Choroid plexus epithelial cell (primary cell): ENCODE measurements around the gene SPEG.
A peak's percentile ranks its signal among the peaks of the same experiment; 100 is the strongest.
"Not testable (repeated sequence)": the region's sequence is repeated elsewhere in the genome, so short reads cannot be mapped to it uniquely, and the experiment has no call there.

Experiments used
- DNase-seq: peaks from one replicate; pipeline ENCODE4 v3.0.0-alpha.2; 2010; ENCODE audit warnings: low read depth
- H3K4me3 ChIP-seq: 2 replicates; pipeline ENCODE4 v1.5.1; 2011; ENCODE audit warnings: low read depth, mild to moderate bottlenecking, control low read depth, low read length, moderate library complexity
- TF ChIP-seq, protein P1 (sequence below): conservative IDR thresholded peaks from 2 replicates; pipeline ENCODE4 v1.5.1; 2011; ENCODE audit warnings: low read depth, mild to moderate bottlenecking, control low read depth, inconsistent platforms, low read length, moderate library complexity

Gene SPEG

DNA sequence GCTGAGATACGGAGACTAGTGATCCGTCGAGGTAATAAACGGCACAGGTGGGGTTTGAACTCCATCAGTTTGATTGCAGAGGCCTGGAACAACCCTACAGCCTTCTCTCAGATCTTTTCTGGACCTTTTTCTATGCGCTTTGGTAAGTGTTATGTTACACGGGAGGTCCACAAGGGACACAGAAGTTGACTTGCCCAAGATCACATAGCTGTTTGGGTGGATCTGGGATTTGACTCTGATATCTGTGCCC lies 45.8 kb upstream of the SPEG start:
- TF ChIP-seq, protein P1, sequence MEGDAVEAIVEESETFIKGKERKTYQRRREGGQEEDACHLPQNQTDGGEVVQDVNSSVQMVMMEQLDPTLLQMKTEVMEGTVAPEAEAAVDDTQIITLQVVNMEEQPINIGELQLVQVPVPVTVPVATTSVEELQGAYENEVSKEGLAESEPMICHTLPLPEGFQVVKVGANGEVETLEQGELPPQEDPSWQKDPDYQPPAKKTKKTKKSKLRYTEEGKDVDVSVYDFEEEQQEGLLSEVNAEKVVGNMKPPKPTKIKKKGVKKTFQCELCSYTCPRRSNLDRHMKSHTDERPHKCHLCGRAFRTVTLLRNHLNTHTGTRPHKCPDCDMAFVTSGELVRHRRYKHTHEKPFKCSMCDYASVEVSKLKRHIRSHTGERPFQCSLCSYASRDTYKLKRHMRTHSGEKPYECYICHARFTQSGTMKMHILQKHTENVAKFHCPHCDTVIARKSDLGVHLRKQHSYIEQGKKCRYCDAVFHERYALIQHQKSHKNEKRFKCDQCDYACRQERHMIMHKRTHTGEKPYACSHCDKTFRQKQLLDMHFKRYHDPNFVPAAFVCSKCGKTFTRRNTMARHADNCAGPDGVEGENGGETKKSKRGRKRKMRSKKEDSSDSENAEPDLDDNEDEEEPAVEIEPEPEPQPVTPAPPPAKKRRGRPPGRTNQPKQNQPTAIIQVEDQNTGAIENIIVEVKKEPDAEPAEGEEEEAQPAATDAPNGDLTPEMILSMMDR, result no peak
- no peak for DNase-seq
- peak overlapping the region; percentile 53 for H3K4me3 ChIP-seq

DNA sequence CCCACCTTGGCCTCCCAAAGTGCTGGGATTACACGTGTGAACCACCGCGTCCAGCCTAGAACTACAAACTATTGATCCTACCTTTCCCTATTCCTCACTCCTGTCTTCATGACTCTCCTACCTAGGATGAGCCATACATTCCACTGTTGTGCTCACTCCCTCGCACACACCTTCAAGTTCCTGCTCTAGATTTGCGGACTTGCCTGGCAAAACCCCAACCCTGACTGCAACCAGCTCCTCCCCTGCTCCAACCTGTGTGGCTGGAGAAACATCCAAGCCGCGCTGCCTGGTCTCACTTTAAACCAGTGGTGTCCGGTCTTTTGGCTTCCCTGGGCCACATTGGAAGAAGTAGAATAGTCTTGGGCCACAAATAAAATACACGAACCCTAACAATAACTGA lies 41.9 kb upstream of the SPEG start:
- no peak for DNase-seq
- TF ChIP-seq, protein P1, result no peak

DNA sequence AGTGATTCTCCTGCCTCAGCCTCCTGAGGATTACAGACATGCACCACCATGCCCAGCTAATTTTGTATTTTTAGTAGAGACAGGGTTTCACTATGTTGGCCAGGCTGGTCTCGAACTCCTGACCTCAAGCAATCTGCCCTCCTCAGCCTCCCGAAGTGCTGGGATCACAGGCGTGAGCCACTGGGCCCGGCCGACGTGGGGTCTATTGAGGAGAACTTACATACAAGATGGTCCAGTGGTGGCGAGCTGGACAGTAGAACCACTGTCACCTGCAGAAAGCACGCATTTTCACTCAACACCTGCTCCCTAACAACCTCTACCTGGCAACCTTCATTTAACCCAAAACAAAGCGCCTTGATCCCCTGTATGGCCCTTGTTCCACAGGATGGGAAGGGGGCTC lies 39.6 kb upstream of the SPEG start:
- not testable (repeated sequence) for H3K4me3 ChIP-seq, DNase-seq

More for the DNA sequence above, 41.9 kb upstream of the SPEG start:
- no peak overlapping the region for H3K4me3 ChIP-seq

DNA sequence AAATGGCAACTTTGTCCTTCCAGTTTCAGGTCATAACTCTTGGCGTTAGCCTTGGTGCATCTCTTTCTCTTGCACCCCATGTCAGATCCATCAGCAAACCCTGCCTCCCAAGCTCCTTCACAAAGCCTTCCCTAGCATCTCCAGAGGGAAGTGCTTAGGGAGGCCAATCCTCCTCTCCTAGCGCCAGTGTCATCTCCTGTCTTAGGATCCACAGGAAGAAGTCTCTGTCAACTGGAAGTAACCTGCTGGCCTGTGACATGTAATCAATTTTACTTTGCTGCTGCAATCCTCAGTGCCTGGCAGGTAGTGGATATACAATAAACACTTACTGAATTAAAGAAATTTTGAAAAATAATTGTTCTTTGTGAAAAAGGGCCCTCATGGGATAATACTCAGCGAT lies 39.0 kb upstream of the SPEG start:
- no peak overlapping the region for H3K4me3 ChIP-seq
- TF ChIP-seq, protein P1, result no peak
- DNase-seq, result no peak

DNA sequence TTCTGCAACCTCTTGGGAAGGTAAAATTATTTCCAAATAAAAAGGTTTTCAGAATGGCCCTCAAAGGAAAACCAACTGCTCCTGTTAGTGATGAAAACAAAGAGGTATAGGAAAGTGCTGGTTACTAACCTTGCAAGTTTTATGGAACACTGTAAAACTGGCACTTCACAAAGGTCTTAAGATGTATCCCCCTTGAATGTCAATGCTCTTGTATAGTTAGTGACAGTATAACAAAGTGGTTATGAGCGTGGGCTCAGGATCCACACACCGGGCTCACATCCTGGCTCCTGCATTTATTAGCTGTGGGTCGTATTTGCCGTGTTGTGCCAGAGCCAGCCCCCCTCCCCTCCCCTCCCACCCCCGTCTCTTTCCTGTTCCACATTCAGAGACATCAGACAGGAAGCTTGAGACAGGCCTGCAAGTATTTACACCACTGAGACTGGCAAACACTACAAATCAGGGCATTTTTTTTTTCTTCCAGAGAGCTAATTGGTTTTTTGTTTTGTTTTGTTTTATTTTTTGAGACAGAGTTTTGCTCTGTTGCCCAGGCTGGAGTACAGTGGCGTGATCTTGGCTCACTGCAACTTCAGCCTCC lies 37.7 kb upstream of the SPEG start:
- TF ChIP-seq, protein P1, result no peak
- H3K4me3 ChIP-seq, result no peak overlapping the region
- DNase-seq, result peak; percentile 13

DNA sequence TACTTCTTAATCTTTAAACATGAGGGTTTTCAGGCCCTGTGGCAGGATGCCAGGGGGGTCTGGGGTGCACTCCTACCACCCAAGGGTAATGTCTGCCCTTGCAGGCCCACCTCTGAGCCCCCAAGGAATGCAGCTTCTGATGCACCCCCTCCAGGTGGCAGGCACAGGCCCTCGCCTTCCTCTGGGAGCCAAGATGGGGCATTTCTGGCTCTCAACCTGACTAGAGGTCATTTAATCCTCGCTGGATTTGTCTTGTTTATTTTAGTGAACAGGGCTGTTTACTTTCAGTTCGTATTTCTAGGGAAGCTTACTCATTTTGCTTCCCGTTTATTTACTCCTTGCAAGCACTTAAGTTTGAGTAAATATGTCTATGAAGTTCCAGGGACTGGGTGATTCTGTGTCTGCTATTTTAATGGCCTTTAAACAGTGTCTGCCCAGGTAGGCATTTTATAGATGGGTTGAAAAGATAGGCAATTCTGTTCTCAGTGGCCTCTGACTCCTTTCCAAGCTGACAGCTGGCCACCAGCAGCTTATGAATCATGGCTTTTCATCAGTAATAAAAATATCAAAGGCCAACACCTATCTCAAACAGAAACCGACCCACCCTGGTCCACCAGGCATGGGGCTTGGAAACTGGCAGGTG lies 35.8 kb upstream of the SPEG start:
- no peak overlapping the region for H3K4me3 ChIP-seq
- TF ChIP-seq, protein P1, result no peak
- peak; percentile 13 for DNase-seq

DNA sequence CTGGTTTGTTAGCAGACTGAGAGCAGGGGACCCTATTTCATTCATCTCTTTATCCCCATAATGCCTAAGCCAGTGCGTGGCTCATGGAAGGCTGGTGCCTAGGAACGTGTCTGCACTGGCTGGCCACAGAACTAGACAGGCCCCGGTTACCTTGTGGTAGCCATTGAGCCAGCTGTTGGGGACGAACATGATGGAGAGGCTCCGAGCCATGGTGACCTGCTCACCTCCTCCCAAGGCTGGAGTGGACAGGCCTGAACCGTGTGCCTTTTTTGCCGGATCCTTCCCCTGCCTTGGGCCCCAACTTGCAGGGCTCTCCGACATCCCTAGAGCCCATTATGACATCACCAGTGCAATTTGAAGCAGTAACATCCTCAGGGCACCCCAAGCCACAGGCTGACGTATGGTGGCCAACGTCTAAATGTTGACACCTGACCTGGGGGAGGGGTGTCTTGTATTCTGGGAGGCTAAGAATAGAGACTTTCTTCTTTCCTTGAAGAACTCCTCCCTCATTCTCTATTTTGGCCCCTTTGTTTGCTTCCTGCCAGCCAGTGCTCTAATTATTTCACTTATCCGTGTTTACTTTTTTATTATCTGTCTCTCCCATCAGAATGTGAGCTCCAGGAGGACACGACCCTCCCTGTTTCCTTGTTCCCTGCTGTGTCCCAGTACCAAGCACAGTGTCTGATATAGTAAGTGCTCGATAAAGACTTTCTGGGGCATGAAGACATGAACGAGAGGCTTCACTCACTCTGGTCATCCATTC lies 34.7 kb upstream of the SPEG start:
- no peak overlapping the region for H3K4me3 ChIP-seq
- TF ChIP-seq, protein P1, result no peak
- no peak for DNase-seq
